IMR-90 (cell line): ENCODE data around the gene NPIPB2. TPM values are rescaled to one million over a fixed set of nuclear protein-coding genes. Genes with fewer than 3 reads are reported as not detected.

Source experiments
- ATAC-seq: fragments of 200-7000 bp; cut with Tn5 transposase; 2 replicates; pipeline ENCODE4 v1.9.1; 2020; ENCODE audit warnings: low read depth, mild to moderate bottlenecking, moderate library complexity
- BruUV-seq: library from RNA; stranded (reverse); fragments of 400-500 nt; replicated peaks from 2 replicates; lab custom pipeline; 2021; lab: Mats Ljungman, UMichigan
- CTCF ChIA-PET: fragments of 300-600 bp; formaldehyde crosslinking; extraction: SDS; loops from one replicate; lab custom pipeline; 2021; ENCODE audit warnings: antibody characterized with exemption; lab: Yijun Ruan, JAX
- POLR2A ChIA-PET: fragments of 300-600 bp; sonication (Branson Sonifier 250); formaldehyde crosslinking; loops from one replicate; lab custom pipeline; 2022; ENCODE audit warnings: antibody characterized with exemption; ENCODE audit not compliant: unreplicated experiment; lab: Charles Lee
- DNase-seq: peaks from one replicate; pipeline ENCODE4 v3.0.0; 2013
- H2AFZ ChIP-seq: replicated peaks from 2 replicates; pipeline ENCODE3; 2013; ENCODE audit warnings: low read length, mild to moderate bottlenecking; ENCODE audit not compliant: poor library complexity
- H2AK5ac ChIP-seq: 2 replicates; pipeline ENCODE4 v1.6.1; 2013; ENCODE audit warnings: low read depth, low read length, inconsistent platforms
- H2AK9ac ChIP-seq: replicated peaks from 2 replicates; pipeline ENCODE3; 2013; ENCODE audit warnings: mild to moderate bottlenecking, low read depth, low read length, moderate library complexity; ENCODE audit not compliant: poor library complexity
- H2BK120ac ChIP-seq: 2 replicates; pipeline ENCODE4 v1.6.1; 2013; ENCODE audit warnings: low read depth, low read length, inconsistent platforms
- H2BK15ac ChIP-seq: 3 replicates; pipeline ENCODE4 v1.6.1; 2013; ENCODE audit warnings: low read depth, low read length, inconsistent platforms
- H2BK20ac ChIP-seq: 2 replicates; pipeline ENCODE4 v1.6.1; 2013; ENCODE audit warnings: low read depth, mild to moderate bottlenecking, inconsistent platforms, low read length, moderate library complexity
- H2BK5ac ChIP-seq: 2 replicates; pipeline ENCODE4 v1.6.1; 2013; ENCODE audit warnings: mild to moderate bottlenecking, low read depth, low read length, inconsistent platforms; ENCODE audit not compliant: poor library complexity, severe bottlenecking
- H3K14ac ChIP-seq: replicated peaks from 2 replicates; pipeline ENCODE4 v1.6.1; 2013; ENCODE audit warnings: low read depth, low read length, inconsistent platforms
- H3K18ac ChIP-seq: 2 replicates; pipeline ENCODE4 v1.6.1; 2013; ENCODE audit warnings: low read depth, low read length, control low read depth
- H3K23ac ChIP-seq: 2 replicates; pipeline ENCODE4 v1.6.1; 2013; ENCODE audit warnings: low read depth, low read length, inconsistent platforms
- H3K27ac ChIP-seq: 2 replicates; pipeline ENCODE4 v1.5.1; 2013; ENCODE audit warnings: mild to moderate bottlenecking, control low read depth, low read length; ENCODE audit not compliant: insufficient read depth
- H3K27me3 ChIP-seq: 2 replicates; pipeline ENCODE4 v1.6.1; 2013; ENCODE audit warnings: low read length; ENCODE audit not compliant: control insufficient read depth, insufficient read depth
- H3K36me3 ChIP-seq: 2 replicates; pipeline ENCODE4 v1.6.1; 2013; ENCODE audit warnings: low read length, mixed read lengths; ENCODE audit not compliant: control insufficient read depth, insufficient read depth
- H3K4ac ChIP-seq: 2 replicates; pipeline ENCODE4 v1.6.1; 2013; ENCODE audit warnings: low read depth, low read length, inconsistent platforms
- H3K4me1 ChIP-seq: 2 replicates; pipeline ENCODE4 v1.6.1; 2013; ENCODE audit warnings: low read length, mixed read lengths; ENCODE audit not compliant: control insufficient read depth, insufficient read depth
- H3K4me2 ChIP-seq: 2 replicates; pipeline ENCODE4 v1.6.1; 2013; ENCODE audit warnings: low read depth, mild to moderate bottlenecking, control low read depth, low read length, moderate library complexity
- H3K4me3 ChIP-seq: 2 replicates; pipeline ENCODE4 v1.5.1; 2013; ENCODE audit warnings: low read depth, mild to moderate bottlenecking, control low read depth, low read length, moderate library complexity; ENCODE audit not compliant: insufficient read depth
- H3K56ac ChIP-seq: 2 replicates; pipeline ENCODE4 v1.6.1; 2013; ENCODE audit warnings: low read length, inconsistent platforms; ENCODE audit not compliant: insufficient read depth; ENCODE audit errors: extremely low read depth
- H3K79me1 ChIP-seq, 2 experiments: 2 replicates each; pipeline ENCODE4 v1.6.1; 2013; ENCODE audit warnings: low read length in 2 of 2, inconsistent platforms in 1 of 2, low read depth in 1 of 2
- H3K9ac ChIP-seq: 2 replicates; pipeline ENCODE4 v1.6.1; 2013; ENCODE audit warnings: low read depth, low read length, control low read depth
- H3K9me1 ChIP-seq: 2 replicates; pipeline ENCODE4 v1.6.1; 2013; ENCODE audit warnings: low read length, inconsistent platforms; ENCODE audit not compliant: insufficient read depth
- H3K9me3 ChIP-seq: 2 replicates; pipeline ENCODE4 v1.6.1; 2013; ENCODE audit warnings: low read length; ENCODE audit not compliant: control insufficient read depth, insufficient read depth
- H4K20me1 ChIP-seq: 2 replicates; pipeline ENCODE4 v1.6.1; 2013; ENCODE audit warnings: low read length, inconsistent platforms; ENCODE audit not compliant: insufficient read depth
- H4K5ac ChIP-seq: 2 replicates; pipeline ENCODE4 v1.6.1; 2013; ENCODE audit warnings: mild to moderate bottlenecking, low read depth, low read length, control low read depth
- H4K8ac ChIP-seq, 2 experiments: 2 replicates each; pipeline ENCODE4 v1.6.1; 2013; ENCODE audit warnings: low read depth in 2 of 2, low read length in 2 of 2, control low read depth in 1 of 2, inconsistent platforms in 1 of 2
- H4K91ac ChIP-seq: 2 replicates; pipeline ENCODE4 v1.6.1; 2013; ENCODE audit warnings: low read depth, low read length, inconsistent platforms; ENCODE audit not compliant: insufficient read depth
- BHLHE40 ChIP-seq: fragments of 150-350 bp; IDR thresholded peaks from 2 replicates; pipeline ENCODE4 v1.6.1; 2016; ENCODE audit warnings: mild to moderate bottlenecking, low read depth, low read length
- CEBPB ChIP-seq: IDR thresholded peaks from 2 replicates; pipeline ENCODE4 v1.6.1; 2012; ENCODE audit warnings: low read depth, low read length, improper control_type of control experiment
- FOS ChIP-seq: fragments of 150-350 bp; IDR thresholded peaks from 2 replicates; pipeline ENCODE4 v1.6.1; 2016; ENCODE audit warnings: low read depth, low read length
- MAFK ChIP-seq: IDR thresholded peaks from 2 replicates; pipeline ENCODE4 v1.6.1; 2012; ENCODE audit warnings: low read depth, low read length, improper control_type of control experiment
- MAZ ChIP-seq: IDR thresholded peaks from 2 replicates; pipeline ENCODE4 v1.6.1; 2012; ENCODE audit warnings: low read depth, mild to moderate bottlenecking, low read length, improper control_type of control experiment, moderate library complexity, borderline replicate concordance
- MXI1 ChIP-seq: IDR thresholded peaks from 2 replicates; pipeline ENCODE4 v1.6.1; 2012; ENCODE audit warnings: low read depth, mild to moderate bottlenecking, low read length, moderate library complexity, borderline replicate concordance
- NFE2L2 ChIP-seq: fragments of 150-350 bp; IDR thresholded peaks from 2 replicates; pipeline ENCODE4 v1.6.1; 2016; ENCODE audit warnings: low read depth, mild to moderate bottlenecking, low read length
- POLR2A ChIP-seq: IDR thresholded peaks from 2 replicates; pipeline ENCODE4 v1.6.1; 2012; ENCODE audit warnings: mild to moderate bottlenecking, low read depth, low read length
- RAD21 ChIP-seq: IDR thresholded peaks from 2 replicates; pipeline ENCODE4 v1.6.1; 2012; ENCODE audit warnings: low read length, improper control_type of control experiment
- RCOR1 ChIP-seq: IDR thresholded peaks from 2 replicates; pipeline ENCODE4 v1.6.1; 2012; ENCODE audit warnings: mild to moderate bottlenecking, low read length, improper control_type of control experiment; ENCODE audit not compliant: insufficient replicate concordance
- SMC3 ChIP-seq: fragments of 150-350 bp; IDR thresholded peaks from 2 replicates; pipeline ENCODE4 v1.6.1; 2016; ENCODE audit warnings: low read depth, mild to moderate bottlenecking, antibody characterized with exemption, low read length, moderate library complexity
- WGBS, 2 experiments: methylation state at CpG; one replicate each; pipeline versions ENCODE4 v1.1.5 to v1.1.7; 2013; ENCODE audit warnings: missing lambda C conversion rate in 2 of 2; ENCODE audit not compliant: insufficient read length in 1 of 2; ENCODE audit errors: extremely low coverage in 2 of 2; 5-methylcytosine and 5-hydroxymethylcytosine counted together
- dilution Hi-C: fragments of 300-500 bp; cut with HindIII; formaldehyde crosslinking; loops from one replicate; pipeline ENCODE4 v1.14.3; 2018; ENCODE audit warnings: low sequenced_read_pairs; ENCODE audit not compliant: unreplicated experiment
- in situ Hi-C: fragments of 300-500 bp; cut with MboI; formaldehyde crosslinking; loops from 3 replicates; pipeline ENCODE4 v1.14.3; 2019; ENCODE audit warnings: low sequenced_read_pairs, inconsistent platforms, mixed read lengths
- intact Hi-C: fragments of 100-400 bp; cut with micrococcal nuclease; formaldehyde crosslinking; loops from 2 replicates; pipeline ENCODE4 v1.10.0; 2022
- polyA plus RNA-seq, 3 experiments: library from polyadenylated mRNA; depleted of rRNA; stranded (reverse); fragments of >200 nt; gene quantifications; 2 replicates each; pipeline ENCODE4 v1.2.3, GENCODE V29; 2012; ENCODE audit warnings: low replicate concordance in 1 of 3
- total RNA-seq: library from RNA; depleted of rRNA; stranded (reverse); fragments of >200 nt; gene quantifications from 2 replicates; pipeline ENCODE4 v1.2.3, GENCODE V29; 2012

The NPIPB2 gene
- total and polyA plus RNA-seq, 2 of the 4 experiments (the other 2 are of a cell fraction) = 2.2 to 7.7 TPM

GRCh38 chr16:11956558-11956957 is 14.7 kb upstream of the NPIPB2 start (continued):
- no peak for TF ChIP-seq MAFK

DNA sequence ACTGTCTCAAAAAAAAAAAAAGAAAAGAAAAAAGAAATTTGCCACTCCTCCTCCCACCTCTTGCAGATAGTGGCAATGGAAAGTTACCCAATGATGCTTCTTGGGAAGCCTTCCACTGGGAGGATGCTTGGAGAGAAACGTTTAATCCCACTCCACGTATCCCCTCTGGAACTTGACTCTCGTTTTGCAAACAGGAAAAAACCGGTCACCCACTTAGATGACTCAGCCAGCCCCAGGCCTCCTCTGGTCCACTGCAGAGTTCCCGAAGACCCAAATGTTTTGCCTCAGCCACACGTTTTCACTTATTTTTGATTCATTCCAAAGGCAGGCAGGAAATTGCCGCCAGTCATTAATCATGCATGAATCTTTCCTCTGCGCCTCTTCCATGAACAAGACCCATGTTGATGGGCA is 13.9 kb upstream of the NPIPB2 start:
- intact Hi-C loops = loop anchor here (2.0 kb wide), 1 partner anchor 21 kb away; the partner anchor contains the start of gene SNX29

More for the DNA sequence above, 13.9 kb upstream of the NPIPB2 start:
- H3K4ac ChIP-seq = peak overlapping the region; percentile 99
- peak overlapping the region; percentile 92 for H3K27ac ChIP-seq
- BruUV-seq = no TSS peak
- POLR2A ChIA-PET = interaction anchor here (0.6 to 0.7 kb wide), 2 partner anchors 21 to 102 kb away, joined by 5 to 6 read pairs; partner anchors contain the start of gene SNX29
- H3K4me1 ChIP-seq = peaks cover 5% of the 10 kb centered on the region
- H2BK120ac ChIP-seq = peak overlapping the region; percentile 100
- H3K4me2 ChIP-seq = peak overlapping the region; percentile 50
- H3K79me1 ChIP-seq = no peaks in the 10 kb centered on the region
- H3K9me1 ChIP-seq = peaks cover 14% of the 10 kb centered on the region
- WGBS, 2 experiments = 3% methylated on average over 5 of the region's 8 CpGs; no CpG with 5 or more reads in 1 of the 2 experiments
- H3K23ac ChIP-seq = peak overlapping the region; percentile 99
- in situ Hi-C loops = no loop called here
- H2BK20ac ChIP-seq = peak overlapping the region; percentile 100
- no peaks in the 10 kb centered on the region for H4K20me1 ChIP-seq
- peak overlapping the region; percentile 97 for H2AK5ac ChIP-seq
- peak overlapping the region; percentile 44; the same call in 1 of the 2 replicates for H4K5ac ChIP-seq
- TF ChIP-seq NFE2L2 (no peak), POLR2A (no peak), RCOR1 (peak; percentile 9), CEBPB (peak; percentile 79), MXI1 (no peak), SMC3 (no peak), RAD21 (no peak), BHLHE40 (peak; percentile 59), FOS (peak; percentile 79), MAZ (peak; percentile 30; the same call in 1 of the 2 replicates)
- peak overlapping the region; percentile 83 for H3K18ac ChIP-seq
- H2BK5ac ChIP-seq = peak overlapping the region; percentile 89
- DNase-seq (peak; percentile 98), ATAC-seq (peak; percentile 93)
- no peaks in the 10 kb centered on the region for H3K27me3 ChIP-seq
- peak overlapping the region; percentile 60 to 94 for H4K8ac ChIP-seq
- peak overlapping the region; percentile 97 for H3K14ac ChIP-seq
- H2BK15ac ChIP-seq = peak overlapping the region; percentile 99
- no peaks in the 10 kb centered on the region for H3K36me3 ChIP-seq
- peak overlapping the region; percentile 85 for H3K56ac ChIP-seq
- no peak overlapping the region for H3K9ac ChIP-seq
- H4K91ac ChIP-seq = peak overlapping the region; percentile 96
- dilution Hi-C loops = no loop called here
- CTCF ChIA-PET = interaction anchor here (1.5 kb wide), 1 partner anchor 112 kb away, joined by 4 read pairs; no protein-coding TSS in a partner anchor
- H3K9me3 ChIP-seq = no peaks in the 10 kb centered on the region
- peak overlapping the region; percentile 88 for H2AFZ ChIP-seq
- H2AK9ac ChIP-seq = peak overlapping the region; percentile 93
- H3K4me3 ChIP-seq = no peak overlapping the region
